HL-60 (cell line): ENCODE data around the gene OMD.

ENCODE experiments used
- DNase-seq, 2 experiments: peaks; one replicate each; pipeline ENCODE4 v3.0.0-alpha.2; 2010 to 2020; ENCODE audit warnings: low read depth in 1 of 2, low spot score in 1 of 2
- H3K27ac ChIP-seq: fragments of 250-450 bp; sonication (Bioruptor Pico); replicated peaks from 2 replicates; pipeline ENCODE4 v1.5.1; 2020; ENCODE audit warnings: mild to moderate bottlenecking, moderate library complexity
- H3K27me3 ChIP-seq: fragments of 250-450 bp; sonication (Bioruptor Pico); 2 replicates; pipeline ENCODE4 v1.5.1; 2021; ENCODE audit warnings: mild to moderate bottlenecking, moderate library complexity; ENCODE audit not compliant: insufficient read depth, poor library complexity, severe bottlenecking
- H3K4me3 ChIP-seq: replicated peaks from 2 replicates; pipeline ENCODE4 v1.5.1; 2011; ENCODE audit warnings: mild to moderate bottlenecking, control low read depth, low read length; ENCODE audit not compliant: insufficient read depth
- GABPA ChIP-seq: IDR thresholded peaks from 2 replicates; pipeline ENCODE4 v1.6.1; 2012; ENCODE audit warnings: low read depth
- POLR2AphosphoS5 ChIP-seq: IDR thresholded peaks from 2 replicates; pipeline ENCODE4 v1.6.1; 2012; ENCODE audit warnings: low read depth
- REST ChIP-seq: IDR thresholded peaks from 2 replicates; pipeline ENCODE4 v1.6.1; 2012; ENCODE audit warnings: low read depth; ENCODE audit not compliant: insufficient replicate concordance
- SPI1 ChIP-seq: IDR thresholded peaks from 2 replicates; pipeline ENCODE4 v1.6.1; 2012; ENCODE audit warnings: low read depth, mild to moderate bottlenecking, borderline replicate concordance
- long read RNA-seq: library from polyadenylated mRNA; unstranded; transcript quantifications from one replicate; pipeline ENCODE4 v2.0.0, GENCODE V29; 2020
- TF ChIP-seq, protein P1 (sequence below): IDR thresholded peaks from one replicate; pipeline ENCODE4 v1.5.1; 2011; ENCODE audit warnings: low read length, control low read depth, inconsistent platforms; ENCODE audit not compliant: insufficient read depth

Gene OMD
- long read RNA-seq, partial matches to known transcripts = 0 of 1 reads
- long read RNA-seq, other reads (novel, unspliced or antisense) = 1 of 1 reads

DNA sequence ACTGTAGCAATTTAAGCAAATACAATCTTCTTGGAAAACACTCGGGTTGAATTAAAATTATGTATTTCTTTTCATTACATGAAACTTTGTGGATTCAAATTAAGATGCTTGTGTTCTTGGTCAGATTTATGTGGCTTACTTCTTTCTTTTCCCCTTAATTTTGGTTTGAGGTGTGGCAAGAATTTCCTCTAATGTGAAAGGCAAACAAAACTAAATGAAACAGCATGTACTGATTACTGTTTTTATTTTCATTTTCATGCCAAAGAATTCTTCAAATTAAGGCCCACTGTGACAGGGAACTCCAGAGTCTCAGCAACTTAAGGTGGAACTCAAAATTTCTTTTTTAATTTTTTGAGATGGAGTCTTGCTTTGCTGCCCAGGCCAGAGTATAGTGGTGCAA, at the start of gene OMD:
TSS of gene OMD (minus strand) at position 132 of the 400 bp plus-strand sequence. CDS start 6,913 bp downstream, outside the sequence.
- Histone ChIP-seq H3K27ac (no peak within 1 kb of the TSS), H3K4me3 (no peak within 1 kb of the TSS), H3K27me3 (no peaks in the 10 kb centered on the region)
- DNase-seq = no peak
- TF ChIP-seq SPI1 (no peak), GABPA (no peak), REST (no peak), POLR2AphosphoS5 (no peak)
- TF ChIP-seq, protein P1, sequence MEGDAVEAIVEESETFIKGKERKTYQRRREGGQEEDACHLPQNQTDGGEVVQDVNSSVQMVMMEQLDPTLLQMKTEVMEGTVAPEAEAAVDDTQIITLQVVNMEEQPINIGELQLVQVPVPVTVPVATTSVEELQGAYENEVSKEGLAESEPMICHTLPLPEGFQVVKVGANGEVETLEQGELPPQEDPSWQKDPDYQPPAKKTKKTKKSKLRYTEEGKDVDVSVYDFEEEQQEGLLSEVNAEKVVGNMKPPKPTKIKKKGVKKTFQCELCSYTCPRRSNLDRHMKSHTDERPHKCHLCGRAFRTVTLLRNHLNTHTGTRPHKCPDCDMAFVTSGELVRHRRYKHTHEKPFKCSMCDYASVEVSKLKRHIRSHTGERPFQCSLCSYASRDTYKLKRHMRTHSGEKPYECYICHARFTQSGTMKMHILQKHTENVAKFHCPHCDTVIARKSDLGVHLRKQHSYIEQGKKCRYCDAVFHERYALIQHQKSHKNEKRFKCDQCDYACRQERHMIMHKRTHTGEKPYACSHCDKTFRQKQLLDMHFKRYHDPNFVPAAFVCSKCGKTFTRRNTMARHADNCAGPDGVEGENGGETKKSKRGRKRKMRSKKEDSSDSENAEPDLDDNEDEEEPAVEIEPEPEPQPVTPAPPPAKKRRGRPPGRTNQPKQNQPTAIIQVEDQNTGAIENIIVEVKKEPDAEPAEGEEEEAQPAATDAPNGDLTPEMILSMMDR = no peak

GRCh38 chr9:92468206-92468605, 43.9 kb upstream of the OMD start:
- H3K4me3 ChIP-seq = no peak overlapping the region
- TF ChIP-seq REST (no peak), POLR2AphosphoS5 (no peak), SPI1 (no peak), GABPA (no peak)
- TF ChIP-seq, protein P1 = no peak
- DNase-seq = no peak
- no peak overlapping the region for H3K27ac ChIP-seq
- no peaks in the 10 kb centered on the region for H3K27me3 ChIP-seq

GRCh38 chr9:92467511-92467910, 43.2 kb upstream of the OMD start:
- no peaks in the 10 kb centered on the region for H3K27me3 ChIP-seq
- no peak overlapping the region for H3K27ac ChIP-seq
- TF ChIP-seq, protein P1 = no peak
- no peak for TF ChIP-seq REST
- no peak for TF ChIP-seq GABPA
- no peak for TF ChIP-seq POLR2AphosphoS5
- TF ChIP-seq SPI1 = no peak
- no peak for DNase-seq
- no peak overlapping the region for H3K4me3 ChIP-seq
